PC-3 (cell line): ENCODE results near the gene ALOX12B.

Source experiments
- CTCF ChIP-seq: fragments of 300-600 bp; sonication (generic); conservative IDR thresholded peaks from 2 replicates; pipeline ENCODE4 v1.5.1; 2017; ENCODE audit warnings: antibody characterized with exemption, low read depth, mild to moderate bottlenecking, low read length
- EZH2 ChIP-seq: fragments of 300-600 bp; sonication (generic); IDR thresholded peaks from one replicate; pipeline ENCODE4 v1.6.1; 2017; ENCODE audit warnings: antibody characterized with exemption, mild to moderate bottlenecking, low read length; ENCODE audit not compliant: unreplicated experiment

GRCh38 chr17:8100111-8100510 is 12.6 kb upstream of the ALOX12B start:
- TF ChIP-seq EZH2 = no peak
- TF ChIP-seq CTCF = no peak
